Left ventricle myocardium inferior (tissue), 1 donor: Measurements from ENCODE around the gene CKS1B. TPM values are rescaled to one million over a fixed set of nuclear protein-coding genes. Genes with fewer than 3 reads are reported as not detected.

ENCODE experiments used
- DNase-seq: peaks from one replicate; pipeline ENCODE4 v3.0.0-alpha.2; 2020
- H3K27ac ChIP-seq: fragments of 200-600 bp; replicated peaks from 2 replicates; pipeline ENCODE4 v1.8.0; 2021
- H3K27me3 ChIP-seq: fragments of 200-600 bp; 2 replicates; pipeline ENCODE4 v1.8.0; 2021; ENCODE audit warnings: low read depth
- H3K36me3 ChIP-seq: fragments of 200-600 bp; 2 replicates; pipeline ENCODE4 v1.8.0; 2021
- H3K4me1 ChIP-seq: fragments of 200-600 bp; 2 replicates; pipeline ENCODE4 v1.8.0; 2021
- H3K4me3 ChIP-seq: fragments of 200-600 bp; 2 replicates; pipeline ENCODE4 v1.8.0; 2021; ENCODE audit warnings: mild to moderate bottlenecking, moderate library complexity
- H3K9me3 ChIP-seq: fragments of 200-600 bp; replicated peaks from 2 replicates; pipeline ENCODE4 v1.8.0; 2021
- intact Hi-C: fragments of 100-400 bp; cut with micrococcal nuclease; formaldehyde crosslinking; loops from one replicate; pipeline ENCODE4 v1.11.0; 2022
- total RNA-seq: library from RNA; stranded (reverse); fragmentation: NEBNext Ultra II Directional; extraction: Animal tissue kit (Norgen Biotek cat#: 25700); gene quantifications from one replicate; pipeline ENCODE4 v1.2.1, GENCODE V29; 2021
- TF ChIP-seq, protein P1 (sequence below): fragments of 200-600 bp; IDR thresholded peaks from 2 replicates; pipeline ENCODE4 v1.8.0; 2021; ENCODE audit warnings: antibody characterized with exemption, mild to moderate bottlenecking, borderline replicate concordance
- donor health status: DM: no; HTN: yes; CAD: no; lungs with severe emphysema.

Gene CKS1B
- total RNA-seq, 1 donor from 2014 or later, result 17.8 TPM

DNA sequence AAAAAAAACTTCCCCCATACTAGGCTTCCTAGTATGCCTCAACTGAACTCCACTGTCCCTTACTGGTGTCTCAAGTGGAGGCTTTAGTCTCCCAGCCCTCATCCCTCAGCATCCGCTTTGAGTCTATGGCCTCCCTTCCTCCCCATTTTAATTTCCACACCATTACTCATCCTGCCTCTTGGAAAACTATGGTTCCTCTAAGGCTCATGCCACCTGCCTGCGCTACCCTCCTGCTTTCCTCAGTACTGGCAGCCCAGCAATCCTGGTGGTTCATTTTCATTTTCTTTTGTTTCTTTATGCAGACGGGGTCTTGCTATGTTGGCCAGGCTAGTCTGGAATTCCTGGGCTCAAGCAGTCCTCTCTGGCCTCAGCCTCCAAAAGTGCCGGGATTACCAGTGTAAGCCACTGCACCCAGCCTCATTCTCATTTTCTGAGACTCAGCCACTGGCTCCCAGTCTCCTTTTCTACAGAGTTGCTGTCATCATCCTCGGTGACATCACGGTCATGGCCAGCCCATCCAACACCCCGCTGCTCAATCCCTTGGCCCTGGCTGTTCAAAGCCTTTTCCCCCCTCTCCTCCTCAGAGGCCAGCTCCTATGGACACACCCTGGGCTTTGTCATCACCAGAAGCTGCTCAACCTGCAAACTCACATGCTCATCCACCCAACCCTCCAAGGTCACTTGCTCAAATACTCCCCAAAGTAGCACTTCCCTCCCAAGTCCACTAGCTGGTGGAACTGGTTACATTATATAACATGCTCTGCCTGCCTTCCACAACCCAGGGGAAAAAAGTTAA lies 35.7 kb upstream of the CKS1B start:
- intact Hi-C loops, result no loop called here
- Histone ChIP-seq H3K27ac (peak overlapping the region; percentile 97), H3K9me3 (no peaks in the 10 kb centered on the region), H3K4me1 (peaks cover 77% of the 10 kb centered on the region), H3K36me3 (no peaks in the 10 kb centered on the region), H3K27me3 (no peaks in the 10 kb centered on the region), H3K4me3 (no peak overlapping the region)
- no peak for DNase-seq
- TF ChIP-seq, protein P1, sequence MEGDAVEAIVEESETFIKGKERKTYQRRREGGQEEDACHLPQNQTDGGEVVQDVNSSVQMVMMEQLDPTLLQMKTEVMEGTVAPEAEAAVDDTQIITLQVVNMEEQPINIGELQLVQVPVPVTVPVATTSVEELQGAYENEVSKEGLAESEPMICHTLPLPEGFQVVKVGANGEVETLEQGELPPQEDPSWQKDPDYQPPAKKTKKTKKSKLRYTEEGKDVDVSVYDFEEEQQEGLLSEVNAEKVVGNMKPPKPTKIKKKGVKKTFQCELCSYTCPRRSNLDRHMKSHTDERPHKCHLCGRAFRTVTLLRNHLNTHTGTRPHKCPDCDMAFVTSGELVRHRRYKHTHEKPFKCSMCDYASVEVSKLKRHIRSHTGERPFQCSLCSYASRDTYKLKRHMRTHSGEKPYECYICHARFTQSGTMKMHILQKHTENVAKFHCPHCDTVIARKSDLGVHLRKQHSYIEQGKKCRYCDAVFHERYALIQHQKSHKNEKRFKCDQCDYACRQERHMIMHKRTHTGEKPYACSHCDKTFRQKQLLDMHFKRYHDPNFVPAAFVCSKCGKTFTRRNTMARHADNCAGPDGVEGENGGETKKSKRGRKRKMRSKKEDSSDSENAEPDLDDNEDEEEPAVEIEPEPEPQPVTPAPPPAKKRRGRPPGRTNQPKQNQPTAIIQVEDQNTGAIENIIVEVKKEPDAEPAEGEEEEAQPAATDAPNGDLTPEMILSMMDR, result no peak

DNA sequence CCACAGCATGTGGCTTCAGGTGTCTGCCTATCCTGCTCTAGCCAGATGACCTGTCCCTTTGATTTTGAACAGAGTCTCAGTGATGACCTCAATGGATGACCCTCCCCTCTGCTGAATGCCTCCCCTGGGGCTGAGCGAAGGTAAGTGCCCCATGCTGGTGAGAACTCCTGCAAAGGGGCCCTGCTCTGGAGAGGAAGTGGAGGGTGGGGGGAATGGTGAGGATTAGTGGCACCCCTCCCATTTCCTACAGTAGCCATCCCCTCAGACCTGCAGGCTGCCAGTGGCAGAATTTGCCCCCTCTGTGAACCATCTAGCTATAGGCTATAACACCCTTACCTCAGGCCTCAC lies 34.3 kb upstream of the CKS1B start:
- Histone ChIP-seq H3K4me1 (peaks cover 90% of the 10 kb centered on the region), H3K4me3 (no peak overlapping the region), H3K9me3 (no peaks in the 10 kb centered on the region), H3K36me3 (peaks cover 9% of the 10 kb centered on the region), H3K27ac (no peak overlapping the region), H3K27me3 (no peaks in the 10 kb centered on the region)
- intact Hi-C loops, result no loop called here
- DNase-seq, result no peak
- TF ChIP-seq, protein P1, result no peak

DNA sequence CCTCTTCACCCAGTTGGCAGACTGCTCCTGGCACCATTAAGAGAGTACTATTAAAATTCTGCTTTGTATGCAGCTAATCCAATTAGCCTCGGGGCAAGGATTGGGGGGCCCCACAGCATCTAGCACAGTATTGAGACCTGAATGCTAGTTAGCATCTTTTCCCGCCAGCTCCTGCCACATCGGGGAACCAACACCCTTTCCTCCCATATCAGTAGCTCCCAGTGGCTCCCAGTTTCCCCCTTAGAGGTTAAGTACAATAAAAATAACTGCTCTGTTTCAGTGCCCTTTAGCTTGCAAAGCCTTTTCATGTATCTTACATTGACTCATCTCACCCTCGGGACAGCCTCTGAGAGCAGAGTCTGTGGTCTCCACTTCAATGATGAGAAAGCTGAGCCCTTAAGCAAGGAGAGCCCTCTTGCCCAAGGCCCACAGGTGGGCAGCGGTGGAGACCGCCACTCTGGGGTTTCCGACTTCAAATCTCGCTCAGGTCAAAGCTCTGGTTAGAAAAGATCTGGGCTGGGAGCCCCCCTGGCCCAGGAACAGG lies 33.8 kb upstream of the CKS1B start:
- no peak for DNase-seq
- H3K27ac ChIP-seq, result no peak overlapping the region

DNA sequence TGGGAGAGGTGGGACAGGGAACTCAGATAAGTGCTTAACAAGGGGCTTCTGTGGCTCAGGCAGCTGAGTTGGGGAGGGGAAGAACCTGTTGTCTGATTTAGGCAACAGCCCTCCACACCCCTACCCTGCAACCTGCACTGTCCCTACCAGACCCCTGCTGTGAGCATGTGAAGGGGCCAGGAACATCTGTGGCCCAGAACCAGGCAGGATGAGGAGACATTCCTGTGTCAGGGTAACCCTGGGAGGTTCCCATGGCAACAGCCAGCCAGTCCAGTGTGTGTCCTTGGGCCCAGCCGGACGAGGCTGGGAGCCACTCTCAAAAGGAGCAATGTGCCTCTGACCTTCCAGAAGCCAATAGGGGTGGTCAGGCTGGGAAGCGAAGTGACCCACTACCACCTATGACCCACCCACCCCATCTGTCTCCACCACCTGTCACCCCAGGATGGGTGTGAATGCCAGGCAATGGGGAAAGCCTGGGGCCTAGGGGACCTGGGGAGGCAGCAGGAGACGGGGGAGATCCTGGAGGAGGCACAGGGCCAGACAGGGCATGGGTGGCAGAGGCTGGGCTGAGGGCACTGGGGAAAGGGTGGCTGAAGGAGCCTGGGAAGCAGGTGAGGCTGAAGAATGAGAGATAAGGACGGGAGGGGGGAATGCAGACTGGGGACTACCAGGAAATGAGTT lies 33.0 kb upstream of the CKS1B start:
- Histone ChIP-seq H3K4me3 (no peak overlapping the region), H3K9me3 (no peaks in the 10 kb centered on the region), H3K4me1 (peaks cover 82% of the 10 kb centered on the region), H3K27ac (peak overlapping the region; percentile 34), H3K36me3 (peaks cover 21% of the 10 kb centered on the region), H3K27me3 (no peaks in the 10 kb centered on the region)
- no peak for DNase-seq
- TF ChIP-seq, protein P1, result no peak
- intact Hi-C loops, result no loop called here

More for the DNA sequence above, 33.8 kb upstream of the CKS1B start:
- Histone ChIP-seq H3K36me3 (peaks cover 13% of the 10 kb centered on the region), H3K27me3 (no peaks in the 10 kb centered on the region), H3K4me3 (no peak overlapping the region), H3K4me1 (peaks cover 87% of the 10 kb centered on the region), H3K9me3 (no peaks in the 10 kb centered on the region)
- intact Hi-C loops, result no loop called here
- TF ChIP-seq, protein P1, result no peak

DNA sequence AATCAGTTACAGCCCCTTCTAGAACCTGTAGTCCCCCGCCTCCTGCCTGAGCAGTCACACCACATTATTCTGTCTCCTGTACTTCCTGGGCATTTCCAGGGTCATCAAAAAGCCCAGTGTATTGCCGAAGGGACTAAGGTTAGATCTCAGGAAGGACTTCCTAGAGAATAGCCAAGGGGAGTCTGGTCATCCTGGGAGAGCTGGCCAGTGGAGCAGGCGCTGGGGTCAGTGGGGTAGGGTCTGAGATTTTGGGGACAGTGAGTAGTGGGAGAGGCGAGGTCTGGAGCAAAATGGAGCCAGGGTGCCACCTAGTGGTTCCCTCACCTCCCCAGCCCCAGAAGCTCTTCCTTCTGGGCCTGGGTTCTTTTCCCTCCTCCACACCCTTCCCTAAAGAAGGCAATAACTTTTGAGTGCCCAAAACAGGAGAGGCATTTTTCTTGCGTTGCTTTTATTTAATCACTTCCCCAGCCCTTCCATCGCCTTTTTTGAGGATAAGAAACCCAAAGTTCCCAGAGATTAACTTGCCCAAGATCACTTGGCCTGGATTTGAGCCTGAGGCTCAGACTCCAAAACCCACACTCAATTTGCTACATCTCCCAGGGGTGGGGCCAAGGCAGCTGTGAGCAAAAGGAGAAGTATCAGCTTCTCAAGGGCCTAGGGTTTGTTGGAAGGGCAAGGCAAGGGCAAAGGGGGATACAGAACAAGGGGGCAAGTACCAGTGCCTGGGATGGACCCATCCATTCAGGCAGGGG lies 30.7 kb upstream of the CKS1B start:
- Histone ChIP-seq H3K4me3 (no peak overlapping the region), H3K27me3 (no peaks in the 10 kb centered on the region), H3K27ac (peak overlapping the region; percentile 59), H3K9me3 (no peaks in the 10 kb centered on the region), H3K36me3 (peaks cover 34% of the 10 kb centered on the region), H3K4me1 (peaks cover 64% of the 10 kb centered on the region)
- DNase-seq, result no peak
- intact Hi-C loops, result no loop called here
- TF ChIP-seq, protein P1, result peak; percentile 80
